ENCODE results near the gene SGSM1.

Gene SGSM1, protein sequence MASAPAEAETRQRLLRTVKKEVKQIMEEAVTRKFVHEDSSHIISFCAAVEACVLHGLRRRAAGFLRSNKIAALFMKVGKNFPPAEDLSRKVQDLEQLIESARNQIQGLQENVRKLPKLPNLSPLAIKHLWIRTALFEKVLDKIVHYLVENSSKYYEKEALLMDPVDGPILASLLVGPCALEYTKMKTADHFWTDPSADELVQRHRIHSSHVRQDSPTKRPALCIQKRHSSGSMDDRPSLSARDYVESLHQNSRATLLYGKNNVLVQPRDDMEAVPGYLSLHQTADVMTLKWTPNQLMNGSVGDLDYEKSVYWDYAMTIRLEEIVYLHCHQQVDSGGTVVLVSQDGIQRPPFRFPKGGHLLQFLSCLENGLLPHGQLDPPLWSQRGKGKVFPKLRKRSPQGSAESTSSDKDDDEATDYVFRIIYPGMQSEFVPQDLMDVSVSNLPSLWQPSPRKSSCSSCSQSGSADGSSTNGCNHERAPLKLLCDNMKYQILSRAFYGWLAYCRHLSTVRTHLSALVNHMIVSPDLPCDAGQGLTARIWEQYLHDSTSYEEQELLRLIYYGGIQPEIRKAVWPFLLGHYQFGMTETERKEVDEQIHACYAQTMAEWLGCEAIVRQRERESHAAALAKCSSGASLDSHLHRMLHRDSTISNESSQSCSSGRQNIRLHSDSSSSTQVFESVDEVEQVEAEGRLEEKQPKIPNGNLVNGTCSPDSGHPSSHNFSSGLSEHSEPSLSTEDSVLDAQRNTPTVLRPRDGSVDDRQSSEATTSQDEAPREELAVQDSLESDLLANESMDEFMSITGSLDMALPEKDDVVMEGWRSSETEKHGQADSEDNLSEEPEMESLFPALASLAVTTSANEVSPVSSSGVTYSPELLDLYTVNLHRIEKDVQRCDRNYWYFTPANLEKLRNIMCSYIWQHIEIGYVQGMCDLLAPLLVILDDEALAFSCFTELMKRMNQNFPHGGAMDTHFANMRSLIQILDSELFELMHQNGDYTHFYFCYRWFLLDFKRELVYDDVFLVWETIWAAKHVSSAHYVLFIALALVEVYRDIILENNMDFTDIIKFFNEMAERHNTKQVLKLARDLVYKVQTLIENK

DNA sequence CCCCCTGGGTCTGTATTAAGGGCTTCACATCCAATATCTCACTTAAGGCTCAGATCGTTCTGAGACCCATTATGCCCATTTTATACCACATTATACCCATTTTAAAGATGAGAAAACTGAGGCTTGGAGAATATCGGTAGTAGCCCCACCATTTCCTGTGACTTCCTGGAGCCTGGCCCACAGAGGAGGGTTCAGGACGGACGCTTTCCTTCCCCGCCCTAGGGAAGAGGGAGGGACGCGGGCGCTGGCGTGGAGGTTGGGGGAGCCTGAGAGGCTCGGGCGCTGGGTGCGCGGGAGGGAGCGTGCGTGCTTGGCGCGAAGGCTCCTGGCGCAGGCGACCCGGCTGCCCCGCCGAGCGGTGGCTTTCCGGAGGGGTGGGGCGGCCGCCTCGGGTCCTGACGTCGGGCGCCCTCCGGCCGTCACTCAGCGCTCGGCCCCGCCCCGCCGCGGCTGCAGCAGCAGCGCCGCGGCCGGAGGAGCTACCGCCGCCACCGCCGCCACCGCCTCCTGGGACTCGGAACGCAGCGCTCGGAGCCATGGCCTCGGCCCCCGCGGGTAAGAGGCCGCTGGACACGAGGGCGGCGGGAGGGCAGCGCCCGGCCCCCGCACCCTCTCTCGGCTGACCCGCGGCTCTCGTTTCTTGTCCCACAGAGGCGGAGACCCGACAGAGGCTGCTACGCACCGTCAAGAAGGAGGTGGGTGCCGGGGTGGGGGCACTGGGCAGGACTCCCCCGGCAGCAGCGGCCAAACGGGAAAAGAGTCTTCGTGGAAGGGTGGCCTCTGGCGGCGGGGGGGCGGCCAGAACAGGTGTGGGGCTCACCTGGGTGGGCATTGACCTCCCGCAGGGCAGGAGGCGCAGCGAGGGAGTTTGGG, at the start of gene SGSM1:
Gene SGSM1 (plus strand): TSS at position 422 of the 873 bp plus-strand sequence. CDS start 115 bp downstream, at position 537.
- peak; percentile 70 to 77 for DNase-seq (ENCODE audit: low read depth in 1 of 2, low spot score in 1 of 2)
- no peak for TF ChIP-seq JUND (IDR thresholded peaks at IDR 0.05; ENCODE audit: low read depth)
- in situ Hi-C loops (cut with HindIII; ENCODE audit: low pct_unique_long_range_greater_than_20kb, low sequenced_read_pairs), result no loop called here

DNA sequence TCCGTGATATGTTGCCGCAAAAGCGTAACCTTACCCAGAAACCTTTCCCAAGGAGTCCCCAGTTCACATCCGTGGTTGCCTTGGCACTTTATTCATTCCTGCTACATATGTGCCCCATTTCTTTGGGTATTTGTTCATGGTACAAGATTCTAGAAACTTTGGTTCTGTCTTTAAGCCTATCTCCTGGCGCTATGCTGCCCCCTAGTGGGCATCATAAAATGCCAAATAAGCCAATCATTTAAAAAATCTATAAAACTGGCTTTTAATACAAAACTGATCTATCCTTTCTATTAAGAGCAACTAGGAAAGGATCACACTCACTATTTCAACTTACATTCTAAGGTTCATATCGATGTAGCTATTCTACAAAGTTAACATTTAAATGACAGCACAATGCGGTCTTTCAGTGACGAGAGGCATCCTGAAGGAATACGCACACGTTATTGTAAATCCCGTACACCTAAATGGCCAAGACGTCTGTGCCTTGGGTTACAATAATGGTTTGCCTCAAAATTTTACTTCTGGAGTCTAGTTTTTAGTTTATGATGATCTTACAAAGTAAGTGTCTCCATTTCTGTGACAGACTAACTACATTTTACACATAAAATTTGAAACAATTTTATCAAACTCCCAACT, 47.7 kb upstream of the SGSM1 start:
- in situ Hi-C loops (cut with HindIII; ENCODE audit: low pct_unique_long_range_greater_than_20kb, low sequenced_read_pairs), result no loop called here
- peak in 1 of 2 experiments; percentile 60 for DNase-seq (ENCODE audit: low read depth in 1 of 2, low spot score in 1 of 2)
- TF ChIP-seq JUND (IDR thresholded peaks at IDR 0.05; ENCODE audit: low read depth), result no peak

DNA sequence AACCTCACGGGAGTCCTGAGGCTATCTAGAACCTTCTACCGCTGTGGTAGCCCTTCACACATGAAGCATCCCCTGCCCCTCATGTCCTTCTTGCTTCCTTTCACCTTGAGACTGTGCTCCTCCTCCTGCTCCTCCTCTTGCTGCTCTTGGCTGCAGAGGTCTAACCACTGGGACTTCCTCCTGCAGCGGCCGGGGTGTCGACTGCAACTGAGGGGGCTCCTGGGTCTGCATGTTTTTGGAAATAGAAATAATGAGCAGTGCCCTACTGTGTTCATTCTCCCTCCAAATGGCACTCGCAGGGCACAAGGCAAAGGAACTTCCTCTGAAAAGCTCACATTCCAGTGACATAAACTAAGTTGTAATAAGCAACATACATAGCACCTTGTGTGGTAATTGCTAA, 46.2 kb upstream of the SGSM1 start:
- DNase-seq (ENCODE audit: low read depth in 1 of 2, low spot score in 1 of 2), result no peak
- TF ChIP-seq JUND (IDR thresholded peaks at IDR 0.05; ENCODE audit: low read depth), result no peak
- in situ Hi-C loops (cut with HindIII; ENCODE audit: low pct_unique_long_range_greater_than_20kb, low sequenced_read_pairs), result no loop called here

DNA sequence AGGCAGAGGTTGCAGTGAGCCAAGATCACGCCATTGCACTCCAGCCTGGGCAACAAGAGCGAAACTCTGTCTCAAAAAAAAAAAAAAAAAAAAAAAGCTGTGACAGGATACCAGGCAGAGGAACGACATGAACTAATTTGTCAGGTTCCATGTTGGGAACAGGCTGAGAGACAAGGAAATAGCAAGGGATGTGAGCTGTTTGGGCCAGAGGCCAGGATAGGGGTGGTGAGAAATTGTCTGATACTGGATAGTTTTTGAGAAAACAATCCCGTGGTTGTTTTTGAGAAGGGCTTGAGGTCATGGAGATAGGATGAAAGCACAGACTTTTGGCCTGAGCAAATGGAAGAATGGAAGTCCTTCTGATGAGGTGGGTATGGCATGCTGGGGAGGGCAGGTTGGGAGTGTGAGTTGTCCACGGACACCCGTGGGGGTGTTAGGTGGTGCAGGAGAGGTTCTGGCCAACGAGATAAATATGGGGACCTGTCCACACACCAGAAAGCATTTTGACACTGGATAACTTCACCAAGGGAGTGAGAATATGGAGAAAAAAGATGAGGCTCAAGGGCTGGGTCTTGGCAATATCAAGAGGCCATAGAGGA, 45.2 kb upstream of the SGSM1 start:
- DNase-seq (ENCODE audit: low read depth in 1 of 2, low spot score in 1 of 2), result no peak
- in situ Hi-C loops (cut with HindIII; ENCODE audit: low pct_unique_long_range_greater_than_20kb, low sequenced_read_pairs), result no loop called here
- TF ChIP-seq JUND (IDR thresholded peaks at IDR 0.05; ENCODE audit: low read depth), result no peak

DNA sequence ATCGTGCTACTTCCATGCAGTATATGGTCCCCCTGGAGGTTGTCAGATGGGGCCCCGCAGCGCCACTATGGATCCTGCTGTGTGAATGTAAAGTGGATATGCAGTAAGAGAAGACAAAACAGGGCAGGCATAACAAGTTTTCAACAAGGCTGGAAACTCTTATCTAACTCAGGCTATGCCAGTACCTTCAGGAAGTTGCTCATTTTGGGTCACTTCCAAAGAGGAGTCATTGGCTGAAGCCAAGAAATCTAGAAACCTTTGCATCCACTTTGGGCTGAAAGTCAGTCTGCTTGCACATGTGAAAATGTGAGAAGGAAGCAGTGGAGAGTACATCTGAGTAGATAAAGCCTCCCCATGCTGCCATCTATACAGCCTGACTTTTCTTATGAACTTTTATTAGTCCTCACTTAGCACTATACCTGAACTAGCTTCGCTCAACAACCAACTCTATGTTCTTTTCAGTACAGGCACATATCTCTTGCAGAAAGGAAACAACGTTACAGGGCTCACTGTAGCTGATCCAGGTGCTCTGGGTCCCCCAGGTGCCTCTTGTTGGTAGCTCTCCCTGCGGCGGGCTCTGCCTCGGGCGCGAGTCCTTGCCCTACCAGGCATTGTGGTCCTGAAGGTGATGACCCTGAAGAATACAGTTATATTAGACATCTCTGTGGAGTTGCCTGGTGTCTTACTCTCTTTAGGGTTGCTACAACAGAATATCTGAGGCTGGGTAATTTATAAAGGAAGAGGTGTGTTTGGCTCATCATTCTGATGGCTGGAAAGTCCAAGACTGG, 43.9 kb upstream of the SGSM1 start:
- in situ Hi-C loops (cut with HindIII; ENCODE audit: low pct_unique_long_range_greater_than_20kb, low sequenced_read_pairs), result no loop called here
- DNase-seq (ENCODE audit: low read depth in 1 of 2, low spot score in 1 of 2), result no peak
- no peak for TF ChIP-seq JUND (IDR thresholded peaks at IDR 0.05; ENCODE audit: low read depth)

DNA sequence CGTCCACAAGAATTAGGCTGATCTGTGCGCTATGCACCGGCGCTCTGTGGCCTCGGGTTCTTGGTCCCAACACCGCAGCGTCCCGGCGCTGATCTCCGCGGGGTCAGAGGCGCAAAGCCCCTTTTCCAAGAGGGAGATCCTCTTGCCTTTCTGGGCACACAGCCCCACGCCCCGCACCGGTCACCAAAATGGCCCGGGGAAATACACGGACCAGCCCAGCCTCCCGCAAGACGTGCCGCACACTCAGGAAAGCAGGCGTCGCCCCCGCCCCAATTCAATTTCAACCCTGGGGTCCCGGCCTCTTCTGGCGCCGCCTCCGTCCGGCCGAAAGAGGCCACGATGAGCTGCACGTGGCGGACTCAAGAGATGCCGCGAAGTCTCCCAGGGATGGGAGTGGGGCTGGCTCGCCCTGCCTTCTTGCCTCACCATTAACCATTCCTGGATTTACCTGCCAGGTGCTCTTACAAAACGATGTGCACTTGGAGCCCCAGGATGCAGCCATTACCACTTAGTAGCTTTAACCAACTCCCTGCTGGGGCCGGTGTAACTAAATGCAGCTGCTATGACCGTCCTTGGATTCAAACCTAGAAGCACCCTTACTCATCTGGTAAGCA, 42.0 kb upstream of the SGSM1 start:
- no peak for TF ChIP-seq JUND (IDR thresholded peaks at IDR 0.05; ENCODE audit: low read depth)
- DNase-seq (ENCODE audit: low read depth in 1 of 2, low spot score in 1 of 2), result no peak
- in situ Hi-C loops (cut with HindIII; ENCODE audit: low pct_unique_long_range_greater_than_20kb, low sequenced_read_pairs), result no loop called here

DNA sequence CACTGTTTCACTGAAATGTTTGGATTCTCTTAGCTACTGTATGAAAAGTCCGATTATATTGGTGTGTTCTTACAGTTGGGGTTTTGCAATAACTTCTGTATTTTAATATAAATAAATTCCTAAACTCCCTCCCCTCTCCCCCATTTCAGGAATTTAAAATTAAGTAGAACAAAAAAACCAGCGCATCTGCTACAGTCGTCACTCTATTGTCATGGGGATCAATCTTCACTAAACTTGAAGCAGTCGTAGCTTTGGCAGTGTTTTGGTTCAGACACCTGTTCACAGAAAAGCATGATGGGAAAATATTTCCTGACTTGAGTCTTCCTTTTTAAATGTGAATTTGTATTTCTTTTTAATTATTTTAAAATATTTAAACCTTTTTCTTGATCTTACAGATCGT, 40.8 kb upstream of the SGSM1 start:
- no peak for DNase-seq (ENCODE audit: low read depth in 1 of 2, low spot score in 1 of 2)
- no peak for TF ChIP-seq JUND (IDR thresholded peaks at IDR 0.05; ENCODE audit: low read depth)
- in situ Hi-C loops (cut with HindIII; ENCODE audit: low pct_unique_long_range_greater_than_20kb, low sequenced_read_pairs), result no loop called here

DNA sequence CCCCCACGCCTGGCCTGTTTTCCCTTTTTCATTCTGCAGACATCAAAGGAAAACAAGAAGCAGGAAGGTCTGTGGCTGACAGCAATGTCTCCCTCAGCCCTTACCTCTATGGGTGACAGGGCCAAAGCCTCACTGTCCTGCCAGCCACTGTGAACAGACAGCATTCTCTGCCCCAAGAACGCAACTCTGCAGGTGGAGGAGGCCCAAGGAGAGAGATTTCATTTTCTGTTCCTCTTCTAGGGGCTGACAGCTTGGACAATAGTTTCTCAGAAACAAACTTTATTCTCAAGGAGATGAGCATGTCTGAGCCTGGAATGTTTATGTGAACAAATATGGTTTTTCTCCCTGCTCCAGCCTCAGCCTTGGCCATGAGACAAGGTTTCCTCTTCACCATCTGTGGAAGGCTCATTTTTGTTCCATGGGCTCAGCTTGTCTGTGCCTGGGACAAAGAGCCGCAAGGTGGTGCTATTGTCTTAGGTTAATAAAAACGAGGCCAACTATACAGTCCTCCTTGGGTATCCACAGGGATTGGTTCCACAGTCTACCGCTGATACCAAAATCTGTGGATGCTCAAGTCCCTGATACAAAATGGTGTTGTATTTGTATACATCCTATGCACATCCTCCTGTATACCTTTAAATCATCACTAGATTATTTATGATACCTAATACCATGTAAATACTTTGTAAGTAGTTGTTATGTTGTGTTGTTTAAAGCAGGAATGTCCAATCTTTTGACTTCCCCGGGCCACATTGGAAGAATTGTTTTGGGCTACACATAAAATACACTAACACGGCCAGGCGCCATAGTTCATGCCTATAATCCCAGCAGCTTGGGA, 37.3 kb upstream of the SGSM1 start:
- in situ Hi-C loops (cut with HindIII; ENCODE audit: low pct_unique_long_range_greater_than_20kb, low sequenced_read_pairs), result no loop called here
- peak; percentile 37 to 69 for DNase-seq (ENCODE audit: low read depth in 1 of 2, low spot score in 1 of 2)
- no peak for TF ChIP-seq JUND (IDR thresholded peaks at IDR 0.05; ENCODE audit: low read depth)

DNA sequence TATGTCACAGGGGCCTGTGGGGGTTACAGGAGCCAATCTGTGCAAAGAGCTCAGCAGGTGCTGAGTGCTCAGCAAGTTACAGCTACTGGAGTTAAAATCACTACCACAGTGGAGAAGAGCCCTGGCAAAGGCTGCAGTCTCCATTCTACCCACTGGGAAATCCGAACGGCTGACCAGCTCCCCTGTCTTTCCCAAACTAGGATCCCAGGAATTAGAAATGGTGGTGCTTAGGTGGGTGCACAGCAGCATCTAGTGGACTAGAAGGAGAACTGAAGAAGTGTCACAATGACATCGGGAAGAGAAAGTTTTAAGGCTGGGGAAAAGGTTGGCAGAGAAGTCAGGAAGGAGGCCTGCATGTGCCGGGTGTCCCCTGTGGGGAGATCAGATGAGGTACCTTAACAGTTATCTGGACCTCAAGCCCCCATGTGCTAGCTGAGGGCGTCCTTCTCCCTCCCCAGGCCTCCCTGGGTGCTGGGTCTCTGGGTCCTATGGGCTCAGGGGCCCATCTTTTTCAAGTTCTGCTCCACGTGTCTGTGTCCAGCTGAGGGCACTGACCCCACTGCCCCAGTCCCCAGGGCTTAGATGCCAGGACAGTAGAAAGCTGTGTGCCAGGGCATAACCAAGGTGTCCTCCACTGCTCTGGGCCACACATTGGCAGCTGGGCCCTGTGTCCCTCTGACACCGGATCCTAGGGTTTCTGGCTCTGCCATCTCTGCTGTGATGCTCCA, 33.4 kb upstream of the SGSM1 start:
- TF ChIP-seq JUND (IDR thresholded peaks at IDR 0.05; ENCODE audit: low read depth), result no peak
- in situ Hi-C loops (cut with HindIII; ENCODE audit: low pct_unique_long_range_greater_than_20kb, low sequenced_read_pairs), result no loop called here
- peak; percentile 12 to 72 for DNase-seq (ENCODE audit: low read depth in 1 of 2, low spot score in 1 of 2)
